NB4 (cell line): ENCODE measurements around the gene AGAP1.

ENCODE experiments used
- MYC ChIP-seq: IDR thresholded peaks from 2 replicates; pipeline ENCODE4 v1.6.1; 2011; ENCODE audit warnings: low read depth, low read length
- POLR2A ChIP-seq: IDR thresholded peaks from 2 replicates; pipeline ENCODE4 v1.6.1; 2011; ENCODE audit warnings: mild to moderate bottlenecking; ENCODE audit not compliant: insufficient read length; ENCODE audit errors: extremely low read depth
- TF ChIP-seq, protein P1 (sequence below): IDR thresholded peaks from 2 replicates; pipeline ENCODE4 v1.6.1; 2011; ENCODE audit warnings: low read depth, low read length
- TF ChIP-seq, protein P2 (sequence below): IDR thresholded peaks from one replicate; pipeline ENCODE4 v1.5.1; 2012; ENCODE audit warnings: low read depth, low read length

DNA sequence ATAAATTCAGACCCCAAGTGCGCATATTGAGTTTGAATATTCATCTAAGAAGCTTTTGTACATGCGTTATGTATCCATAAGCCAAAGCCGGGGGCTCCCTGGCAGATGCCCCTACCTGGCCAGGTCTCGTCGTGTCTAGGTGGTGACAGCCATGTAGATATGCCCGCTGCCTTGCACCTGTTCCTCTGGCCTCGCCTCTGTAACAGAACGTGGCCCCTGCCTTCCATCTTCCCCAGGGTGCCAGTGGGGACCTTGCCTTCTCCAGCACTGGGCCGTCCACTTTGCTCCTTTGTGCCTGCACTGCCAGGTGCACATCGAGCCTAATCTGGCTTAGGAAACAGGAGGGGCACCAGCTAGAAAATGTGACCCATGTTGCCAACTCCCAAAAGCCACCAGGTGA, 198.2 kb downstream of the AGAP1 start:
- TF ChIP-seq, protein P1, sequence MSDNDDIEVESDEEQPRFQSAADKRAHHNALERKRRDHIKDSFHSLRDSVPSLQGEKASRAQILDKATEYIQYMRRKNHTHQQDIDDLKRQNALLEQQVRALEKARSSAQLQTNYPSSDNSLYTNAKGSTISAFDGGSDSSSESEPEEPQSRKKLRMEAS = no peak
- TF ChIP-seq, protein P2, sequence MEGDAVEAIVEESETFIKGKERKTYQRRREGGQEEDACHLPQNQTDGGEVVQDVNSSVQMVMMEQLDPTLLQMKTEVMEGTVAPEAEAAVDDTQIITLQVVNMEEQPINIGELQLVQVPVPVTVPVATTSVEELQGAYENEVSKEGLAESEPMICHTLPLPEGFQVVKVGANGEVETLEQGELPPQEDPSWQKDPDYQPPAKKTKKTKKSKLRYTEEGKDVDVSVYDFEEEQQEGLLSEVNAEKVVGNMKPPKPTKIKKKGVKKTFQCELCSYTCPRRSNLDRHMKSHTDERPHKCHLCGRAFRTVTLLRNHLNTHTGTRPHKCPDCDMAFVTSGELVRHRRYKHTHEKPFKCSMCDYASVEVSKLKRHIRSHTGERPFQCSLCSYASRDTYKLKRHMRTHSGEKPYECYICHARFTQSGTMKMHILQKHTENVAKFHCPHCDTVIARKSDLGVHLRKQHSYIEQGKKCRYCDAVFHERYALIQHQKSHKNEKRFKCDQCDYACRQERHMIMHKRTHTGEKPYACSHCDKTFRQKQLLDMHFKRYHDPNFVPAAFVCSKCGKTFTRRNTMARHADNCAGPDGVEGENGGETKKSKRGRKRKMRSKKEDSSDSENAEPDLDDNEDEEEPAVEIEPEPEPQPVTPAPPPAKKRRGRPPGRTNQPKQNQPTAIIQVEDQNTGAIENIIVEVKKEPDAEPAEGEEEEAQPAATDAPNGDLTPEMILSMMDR = no peak
- TF ChIP-seq POLR2A = no peak
- TF ChIP-seq MYC = no peak
